ENCODE data around the gene DAB2.
A peak's percentile ranks its signal among the peaks of the same experiment; 100 is the strongest.

The DAB2 gene

GRCh38 chr5:39447059-39447458 lies 22.3 kb upstream of the DAB2 start:
- peak; percentile 18 for DNase-seq

- DNase-seq: no peak
Measured at GRCh38 chr5:39446231-39446630, 21.5 kb upstream of the DAB2 start.

GRCh38 chr5:39443911-39444310 lies 19.1 kb upstream of the DAB2 start:
- no peak for DNase-seq

- no peak for DNase-seq
Measured at GRCh38 chr5:39442991-39443390, 18.2 kb upstream of the DAB2 start.

- no peak for DNase-seq
Measured at GRCh38 chr5:39441838-39442237, 17.1 kb upstream of the DAB2 start.

- DNase-seq: no peak
Measured at GRCh38 chr5:39440958-39441624, 16.3 kb upstream of the DAB2 start.

- no peak for DNase-seq
Measured at GRCh38 chr5:39440192-39440957, 15.6 kb upstream of the DAB2 start.

GRCh38 chr5:39439582-39440162 lies 14.9 kb upstream of the DAB2 start:
- no peak for DNase-seq

- DNase-seq: no peak
Measured at GRCh38 chr5:39437467-39437866, 12.7 kb upstream of the DAB2 start.

GRCh38 chr5:39433848-39434247 lies 9.1 kb upstream of the DAB2 start:
- DNase-seq: no peak

- no peak for DNase-seq
Measured at GRCh38 chr5:39432696-39433530, 8.1 kb upstream of the DAB2 start.

GRCh38 chr5:39430461-39430860 lies 5.7 kb upstream of the DAB2 start:
- no peak for DNase-seq

- no peak for DNase-seq
Measured at GRCh38 chr5:39428640-39429039, 3.9 kb upstream of the DAB2 start.

- DNase-seq: no peak
Measured at GRCh38 chr5:39427633-39428032, 2.9 kb upstream of the DAB2 start.

- DNase-seq: no peak
Measured at GRCh38 chr5:39427229-39427628, 2.4 kb upstream of the DAB2 start.

GRCh38 chr5:39426746-39427105 lies 1.9 kb upstream of the DAB2 start:
- no peak for DNase-seq

- DNase-seq: no peak
Measured at GRCh38 chr5:39426051-39426745, 1.4 kb upstream of the DAB2 start.

- DNase-seq: no peak
Measured at GRCh38 chr5:39423331-39423751, 1.4 kb downstream of the DAB2 start.

GRCh38 chr5:39422728-39423285 lies 2.0 kb downstream of the DAB2 start:
- no peak for DNase-seq

- DNase-seq: no peak
Measured at GRCh38 chr5:39422036-39422606, 2.7 kb downstream of the DAB2 start.

- DNase-seq: peak; percentile 51
Measured at GRCh38 chr5:39420482-39421145, 4.2 kb downstream of the DAB2 start.

Data from T1000 (cell line).